Stimulated activated CD8-positive, alpha-beta memory T cell treated with anti-CD3 and anti-CD28 coated beads, Interleukin-15, amount 100 ng/mL, for 24 hours (primary cell): Measurements from ENCODE around the gene ETV3.
"Not testable (repeated sequence)": the region's sequence is repeated elsewhere in the genome, so short reads cannot be mapped to it uniquely, and the experiment has no call there.

Experiments
- DNase-seq: peaks from one replicate; pipeline ENCODE4 v3.0.0-alpha.2; 2020; ENCODE audit warnings: low read depth

ETV3 gene

DNA sequence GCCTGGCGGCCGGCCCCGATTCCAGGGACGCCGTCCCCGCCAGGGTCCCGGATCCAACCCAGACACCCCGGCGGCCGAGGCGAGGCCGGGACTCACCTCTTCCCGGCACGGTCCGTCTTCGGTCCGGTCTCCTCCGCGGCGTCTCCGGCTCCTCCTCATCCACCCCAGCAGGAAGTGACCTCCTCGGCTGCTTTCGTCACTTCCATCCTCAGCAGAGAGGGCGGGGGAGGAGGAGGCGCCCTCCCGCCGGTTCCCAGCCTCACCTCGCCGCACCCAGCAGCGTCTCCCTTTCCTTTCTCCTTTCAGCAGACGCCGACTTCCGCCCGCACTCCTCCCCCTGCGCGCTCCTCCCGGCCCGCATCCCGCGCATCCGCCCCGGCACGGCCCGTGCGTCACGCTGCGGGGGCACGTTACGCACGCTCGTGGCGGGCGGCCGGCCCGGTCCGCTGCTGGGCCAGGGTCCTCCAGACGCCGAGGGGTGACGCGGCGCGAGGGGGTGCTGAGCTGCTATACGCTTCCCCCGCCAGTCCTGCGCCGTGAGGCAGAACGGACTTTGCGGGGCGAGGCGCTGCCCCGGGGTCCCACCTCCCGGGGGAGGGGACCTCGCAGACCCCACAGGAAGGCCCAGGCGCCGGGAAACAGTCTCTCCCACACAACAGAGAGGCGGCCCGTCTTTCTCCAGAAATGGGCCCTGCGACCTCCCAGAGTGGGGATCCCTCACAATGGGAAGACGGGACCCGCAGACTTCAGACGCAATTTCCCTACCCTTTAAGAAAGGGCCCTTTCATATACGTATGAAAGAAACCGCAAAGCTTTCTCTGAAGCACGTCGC, at the start of gene ETV3:
Gene ETV3, minus strand, starts transcription at position 176 of the 832 bp plus-strand sequence. CDS start 2,043 bp downstream, outside the sequence.
- DNase-seq, result peak; percentile 48

DNA sequence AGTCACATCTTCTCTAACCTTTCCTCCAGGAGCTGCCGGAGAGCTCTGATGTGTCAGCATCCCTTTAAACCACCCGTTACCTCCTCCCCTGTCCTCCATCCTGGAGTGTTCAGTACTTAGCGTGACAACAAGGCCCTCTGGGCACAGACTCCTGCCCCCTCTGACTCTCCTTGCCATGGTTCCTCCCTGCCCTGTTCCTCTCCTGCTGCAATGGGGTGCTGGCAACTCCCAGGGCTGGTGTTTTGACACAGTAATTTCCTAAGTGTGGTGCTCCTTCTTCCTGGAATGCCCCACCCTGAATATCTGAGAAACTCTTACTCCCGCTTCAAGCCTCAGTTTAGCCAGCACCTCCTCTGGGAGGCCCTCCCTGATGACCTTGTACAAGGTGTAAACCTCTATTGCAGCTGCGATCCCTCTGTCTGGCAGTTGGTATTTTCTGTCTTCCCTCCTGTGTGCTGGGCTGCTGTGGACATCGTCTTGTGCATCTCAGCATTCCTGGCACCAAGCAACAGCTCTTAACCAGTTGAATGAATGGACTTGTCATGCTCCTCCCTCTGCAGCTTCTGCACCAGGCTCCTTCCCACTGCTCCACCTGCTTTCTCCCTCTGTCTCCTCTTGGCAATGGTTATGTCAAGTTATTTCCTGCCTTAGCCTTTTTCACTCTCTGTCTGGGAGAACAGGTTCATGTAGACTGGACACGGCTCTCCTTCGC, 48.2 kb upstream of the ETV3 start:
- DNase-seq, result no peak

DNA sequence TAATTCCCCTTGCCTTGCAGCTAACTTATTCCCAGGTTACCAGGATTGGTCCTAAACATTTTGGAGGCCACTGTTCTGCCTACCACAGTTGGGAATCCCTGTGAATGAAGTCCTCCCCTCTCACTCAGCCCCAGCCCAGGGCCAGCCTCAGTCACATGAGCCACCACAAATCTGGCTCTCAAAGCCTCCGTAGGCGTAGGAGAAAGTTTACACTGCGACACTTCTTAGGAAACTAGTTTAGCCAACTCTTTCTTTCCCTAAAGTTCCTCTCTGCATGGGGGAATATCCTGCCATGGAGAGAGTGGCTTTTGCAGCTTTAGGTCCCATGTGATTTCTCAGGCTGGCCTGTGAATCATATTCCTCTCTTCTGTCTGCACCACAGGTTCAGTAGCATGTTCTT, 45.7 kb upstream of the ETV3 start:
- DNase-seq, result no peak

DNA sequence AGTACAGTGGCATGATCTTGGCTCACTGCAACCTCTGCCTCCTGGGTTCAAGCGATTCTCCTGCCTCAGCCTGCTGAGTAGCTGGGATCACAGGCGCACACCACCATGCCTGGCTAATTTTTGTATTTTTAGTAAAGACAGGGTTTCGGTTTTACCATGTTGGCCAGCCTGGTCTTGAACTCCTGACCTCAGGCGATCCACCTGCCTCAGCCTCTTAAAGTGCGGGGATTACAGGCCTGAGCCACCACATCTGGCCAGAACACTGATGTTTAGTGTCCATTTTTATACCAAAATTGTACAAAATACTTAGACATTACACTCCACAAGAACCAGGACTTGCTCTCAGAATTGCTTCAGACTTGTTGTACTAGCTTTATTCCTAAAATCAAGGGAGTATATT, 44.2 kb upstream of the ETV3 start:
- not testable (repeated sequence) for DNase-seq

DNA sequence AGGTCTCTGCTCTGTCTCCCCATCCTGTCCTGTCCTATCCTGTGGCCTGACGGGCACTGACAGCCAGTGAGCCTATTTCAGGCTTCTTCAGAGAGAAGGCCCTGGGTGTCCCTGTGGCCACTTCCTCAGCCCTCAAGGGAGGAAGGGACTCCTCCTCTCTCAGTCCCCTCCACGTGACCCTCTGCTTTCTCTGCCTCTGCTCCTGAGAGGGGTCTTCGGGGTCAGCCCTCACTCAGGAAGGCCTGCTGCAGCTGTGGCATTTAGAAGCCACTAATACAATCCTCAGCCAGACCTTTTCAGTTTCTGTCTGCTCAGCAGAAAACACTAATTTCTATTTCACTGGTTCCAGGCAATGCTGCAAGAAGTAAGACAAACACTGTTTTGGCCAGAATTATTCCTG, 43.6 kb upstream of the ETV3 start:
- no peak for DNase-seq

DNA sequence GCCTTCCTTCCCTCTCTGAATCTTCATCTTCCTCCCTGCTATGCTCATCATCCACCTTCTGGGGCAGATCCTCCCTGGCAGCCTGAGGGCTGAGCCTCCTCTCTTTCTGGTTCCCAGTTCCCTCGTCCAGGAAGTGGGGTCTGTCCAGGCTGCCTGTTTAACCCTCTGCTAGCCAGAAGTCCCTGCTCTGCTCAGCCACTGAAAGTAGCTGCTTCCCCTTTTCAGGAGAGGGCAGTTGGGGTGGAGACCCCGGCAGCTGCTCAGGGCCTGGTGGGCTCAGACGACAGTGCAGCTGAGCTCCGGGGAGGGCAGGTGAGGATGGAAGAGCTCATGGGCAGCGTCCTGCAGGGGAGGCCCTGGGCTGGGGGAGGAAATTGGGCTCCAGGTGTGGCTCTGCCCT, 43.1 kb upstream of the ETV3 start:
- no peak for DNase-seq

DNA sequence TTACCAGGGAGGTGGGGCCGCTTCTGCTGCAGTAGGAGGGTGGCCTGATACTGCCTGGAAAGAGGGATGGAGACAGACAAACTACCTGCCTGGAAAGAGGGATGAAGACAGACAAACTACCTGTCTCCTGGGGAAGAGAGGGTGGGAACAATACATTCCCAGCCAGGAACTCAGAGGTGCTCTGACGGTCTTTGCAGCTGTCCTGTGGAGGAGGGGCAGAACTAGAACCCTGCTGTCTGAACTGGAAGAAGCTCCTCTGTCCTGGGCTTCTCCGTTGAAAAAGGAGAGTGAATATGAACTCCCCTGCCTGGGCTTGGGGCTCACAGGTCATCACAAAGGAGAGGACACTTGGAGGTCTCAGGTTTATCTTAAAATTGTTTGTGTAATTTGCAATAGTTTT, 40.3 kb upstream of the ETV3 start:
- no peak for DNase-seq

DNA sequence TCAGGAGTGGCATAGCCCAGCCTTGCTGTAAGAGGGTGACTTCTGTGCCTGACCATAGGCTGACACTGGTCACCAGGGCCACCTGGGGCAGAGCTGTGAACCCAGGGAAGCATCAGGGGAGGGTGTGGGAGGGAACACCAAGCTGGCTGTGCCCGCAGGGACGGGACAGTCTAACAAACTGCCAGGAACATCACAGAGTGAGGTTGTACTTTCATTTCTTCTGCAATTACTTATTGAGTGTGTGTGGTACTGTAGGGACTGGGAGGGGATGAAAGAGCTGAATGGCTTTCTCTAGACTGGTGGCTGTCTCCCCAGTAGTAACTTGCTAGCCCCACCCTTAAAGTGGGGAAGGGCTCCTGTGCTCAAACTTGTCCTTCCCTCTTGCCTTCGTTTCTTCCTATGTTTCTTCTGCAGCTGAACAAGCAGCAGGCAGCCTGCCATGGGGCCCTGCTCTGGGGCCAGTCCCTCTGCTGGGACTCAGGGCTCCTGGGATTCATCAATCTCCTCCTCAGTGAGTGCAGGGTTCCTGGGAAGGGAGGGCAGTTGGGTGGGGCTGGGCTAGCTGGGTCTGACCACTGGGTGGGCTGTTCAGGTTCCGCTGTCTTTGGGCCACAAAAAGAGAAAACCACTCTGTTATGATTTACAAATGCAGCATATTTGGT, 39.7 kb upstream of the ETV3 start:
- no peak for DNase-seq

DNA sequence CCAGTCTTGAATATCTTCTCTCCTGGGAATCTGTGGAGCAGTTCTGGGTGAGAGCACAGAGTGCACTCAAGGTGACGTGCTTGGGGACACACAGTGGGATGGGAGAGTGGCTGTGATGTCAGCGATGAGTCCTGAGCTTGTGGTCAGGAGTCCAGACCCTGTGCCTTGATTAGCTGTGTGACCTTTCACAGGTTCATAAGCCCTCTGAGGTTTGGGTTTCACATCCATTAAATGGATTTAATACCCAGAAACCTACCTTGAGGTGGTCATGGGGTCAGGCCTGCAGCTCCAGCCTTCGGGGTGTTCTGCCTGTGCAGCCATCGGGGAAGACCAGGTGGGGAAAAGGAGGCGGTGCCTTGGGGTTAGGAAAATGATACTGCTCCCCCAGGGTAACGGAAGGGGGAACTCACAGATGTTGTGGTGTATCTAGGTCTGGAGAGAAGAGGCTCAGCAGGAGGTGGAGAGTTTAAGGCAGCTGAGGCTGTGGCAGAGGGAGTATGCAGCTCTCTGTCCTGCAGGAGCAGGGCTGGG, 38.5 kb upstream of the ETV3 start:
- no peak for DNase-seq

DNA sequence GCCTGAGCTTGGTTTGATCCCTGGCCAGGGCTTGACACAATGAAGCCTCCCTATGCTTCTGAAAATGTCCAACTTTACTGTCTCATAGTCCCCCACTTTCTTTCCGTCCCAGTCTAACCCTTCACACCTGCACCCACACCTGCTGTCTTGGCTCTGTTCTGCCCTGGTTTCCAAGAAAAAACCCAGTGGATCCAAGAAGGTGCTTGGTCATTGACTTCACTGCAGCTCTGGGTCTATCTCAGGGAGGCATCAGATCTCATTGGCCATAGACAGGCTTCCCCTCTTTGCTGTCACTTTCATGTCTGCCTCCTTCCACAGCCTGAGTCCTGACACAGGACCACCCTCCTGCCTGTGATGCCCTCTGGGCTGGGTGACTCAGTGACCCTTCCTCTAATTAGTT, 37.8 kb upstream of the ETV3 start:
- no peak for DNase-seq

DNA sequence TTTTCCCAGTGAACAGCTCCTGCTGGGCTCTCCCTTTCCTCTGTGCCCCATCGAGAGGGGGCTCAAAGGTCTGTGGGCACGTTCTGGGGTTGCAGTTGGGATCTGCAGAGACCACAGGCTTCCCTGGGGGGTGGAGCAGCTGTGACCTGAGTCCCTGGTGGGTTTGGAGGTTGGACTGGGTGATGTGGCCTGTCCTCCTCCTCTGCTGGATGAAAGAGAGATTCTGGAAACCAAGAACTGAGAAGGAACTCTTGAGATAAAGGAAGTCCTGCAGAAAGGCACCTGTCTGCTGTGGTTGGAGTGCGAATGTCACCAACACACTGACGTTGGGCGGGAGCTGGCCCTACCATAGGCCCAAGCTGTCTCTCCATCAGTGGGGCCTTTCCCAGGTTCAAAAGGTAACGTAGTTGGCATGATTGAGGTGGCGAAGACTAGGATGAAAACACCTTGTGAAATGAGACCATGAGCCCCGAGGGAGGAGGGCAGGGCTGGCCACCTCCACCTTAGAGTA, 35.8 kb upstream of the ETV3 start:
- no peak for DNase-seq

DNA sequence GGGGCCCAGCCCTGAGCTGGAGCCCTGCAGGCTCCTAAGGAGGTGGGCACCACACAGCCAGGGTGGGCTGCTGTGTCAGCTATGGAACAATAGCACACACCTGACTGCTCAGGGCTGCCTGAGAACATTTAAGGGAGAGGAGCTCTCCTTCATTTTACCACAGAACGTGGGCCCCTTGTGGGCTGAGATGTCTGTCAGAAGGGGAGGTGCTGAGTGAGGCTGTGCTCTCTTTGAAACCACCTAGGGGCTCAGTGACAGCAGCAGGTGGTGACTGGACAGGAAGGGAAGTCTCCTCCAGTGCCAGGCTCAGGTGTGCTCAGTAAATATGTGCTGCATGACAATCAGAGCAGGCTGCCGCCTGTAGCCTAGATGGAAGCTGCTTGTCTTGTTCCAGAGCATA, 35.0 kb upstream of the ETV3 start:
- DNase-seq, result not testable (repeated sequence)

DNA sequence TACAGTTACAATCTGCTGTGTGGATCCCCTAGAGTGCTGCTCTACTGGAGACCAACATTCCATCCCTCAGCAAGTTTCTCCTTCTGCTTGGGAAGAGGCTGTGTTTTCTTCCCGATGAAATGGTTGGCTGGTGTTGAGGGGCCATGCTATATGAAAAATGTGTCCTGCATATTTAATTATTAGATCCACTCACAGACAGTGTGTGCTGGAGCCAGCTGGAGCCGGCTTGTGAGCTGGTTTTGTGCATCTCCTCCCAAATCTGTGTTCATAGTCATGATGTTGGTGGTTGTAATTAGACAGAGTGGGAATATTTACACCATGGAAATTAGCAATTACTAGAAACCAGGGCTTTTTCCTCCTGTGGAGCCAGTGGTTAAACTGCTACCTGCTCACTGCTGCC, 34.4 kb upstream of the ETV3 start:
- not testable (repeated sequence) for DNase-seq

DNA sequence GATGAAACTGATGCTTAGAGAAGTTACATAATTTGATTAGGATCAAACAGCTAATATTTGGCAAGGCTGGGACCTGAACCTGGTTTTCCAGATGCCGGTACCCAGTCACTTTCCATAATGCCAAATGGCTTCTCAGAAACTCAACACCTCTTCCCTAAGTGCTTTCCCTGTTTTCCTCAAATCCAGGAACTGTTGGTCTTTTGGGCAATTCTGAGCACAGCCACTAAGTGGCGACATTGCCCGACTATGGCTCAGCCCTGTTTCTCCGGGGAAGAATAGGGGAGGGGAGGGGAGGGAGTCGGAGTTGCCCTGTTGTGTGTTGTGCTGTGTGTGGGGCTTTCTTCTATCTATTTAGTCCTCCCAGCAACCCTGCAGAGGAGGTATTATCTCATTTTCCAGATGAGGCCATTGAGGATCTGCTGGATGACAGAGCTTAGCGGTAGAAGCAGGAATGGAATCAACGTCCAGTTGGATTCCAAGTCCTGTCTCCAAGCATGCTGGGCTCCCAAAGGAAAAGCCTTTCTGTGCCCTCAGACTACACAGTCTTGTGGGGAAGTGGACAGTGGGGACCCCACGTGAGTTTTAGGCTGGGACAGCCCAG, 33.8 kb upstream of the ETV3 start:
- DNase-seq, result not testable (repeated sequence)

DNA sequence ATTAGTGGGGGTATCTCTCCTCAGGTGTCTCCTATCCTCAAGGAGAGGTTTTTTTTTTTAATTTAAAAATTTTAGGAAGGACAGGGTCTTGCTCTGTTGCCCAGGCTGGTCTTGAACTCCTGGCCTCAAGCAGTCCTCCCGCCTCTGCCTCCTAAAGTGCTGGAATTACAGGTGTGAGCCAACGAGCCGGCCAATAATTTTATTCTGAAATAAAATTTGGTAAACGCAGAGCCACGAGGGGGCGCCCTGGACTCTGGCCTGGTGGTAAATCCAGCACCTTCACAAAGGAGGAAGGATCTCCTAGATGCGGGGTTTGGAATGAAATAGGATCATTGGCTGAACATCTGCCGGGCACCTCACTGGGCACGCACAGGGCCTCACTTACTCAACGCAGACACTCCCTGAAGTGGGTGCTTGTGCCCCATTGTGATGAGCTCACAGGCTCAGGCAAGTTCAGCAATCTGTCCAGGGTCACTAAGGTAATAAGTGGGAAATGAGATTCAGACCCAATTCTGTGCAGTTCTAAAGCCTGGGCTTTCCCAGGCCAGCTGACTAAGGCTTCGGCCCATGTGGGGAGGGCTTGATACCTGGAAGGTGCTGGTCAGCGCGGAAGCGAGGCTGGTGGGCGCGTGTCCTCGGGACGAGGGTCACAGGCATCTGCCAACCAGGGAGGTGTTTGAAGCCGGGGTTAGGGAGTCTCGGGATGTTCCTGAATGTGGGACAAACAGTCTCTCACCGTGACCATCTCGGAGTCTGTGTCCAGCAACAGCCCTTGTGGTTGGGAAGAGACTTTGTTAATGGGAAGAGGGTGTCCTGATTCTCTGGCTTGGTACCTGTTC, 32.7 kb upstream of the ETV3 start:
- no peak for DNase-seq

DNA sequence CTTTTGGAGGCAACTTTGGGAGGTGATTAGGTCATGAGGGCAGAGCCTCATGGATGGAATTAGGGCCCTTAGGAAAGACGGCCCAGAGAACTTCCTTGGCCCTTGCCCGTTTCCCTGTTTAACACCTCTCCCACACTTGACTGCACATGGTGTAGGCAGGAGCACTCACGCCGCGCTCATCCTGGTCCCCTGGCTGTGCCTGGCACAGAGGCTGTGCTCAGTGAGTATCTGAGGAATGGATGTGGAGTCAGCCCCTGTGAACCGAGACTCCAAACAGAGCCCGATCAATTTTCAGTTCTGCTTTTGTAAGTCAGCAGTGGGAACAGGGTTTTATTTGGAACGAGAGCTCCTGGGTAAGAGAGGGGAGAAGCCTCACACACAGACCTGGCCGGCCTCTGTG, 29.8 kb upstream of the ETV3 start:
- no peak for DNase-seq

DNA sequence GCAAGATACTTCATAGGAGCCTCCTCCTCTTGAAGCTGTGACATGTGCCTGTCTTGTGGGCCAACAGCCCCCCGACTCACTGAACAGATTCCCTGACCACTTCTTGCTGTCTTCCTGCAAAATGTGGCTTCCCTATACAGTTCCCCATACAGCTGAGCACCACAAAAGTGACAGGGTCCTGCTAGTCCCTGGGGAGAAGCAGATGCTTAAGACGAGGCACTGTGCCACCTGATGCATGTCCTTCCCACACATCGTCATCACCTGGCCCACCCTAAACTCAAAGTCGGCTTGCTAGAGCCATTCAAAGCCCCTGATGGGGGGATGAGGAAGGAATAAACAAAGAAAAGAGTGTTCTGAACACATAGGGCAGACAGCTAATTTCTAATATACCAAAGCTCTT, 29.2 kb upstream of the ETV3 start:
- no peak for DNase-seq

DNA sequence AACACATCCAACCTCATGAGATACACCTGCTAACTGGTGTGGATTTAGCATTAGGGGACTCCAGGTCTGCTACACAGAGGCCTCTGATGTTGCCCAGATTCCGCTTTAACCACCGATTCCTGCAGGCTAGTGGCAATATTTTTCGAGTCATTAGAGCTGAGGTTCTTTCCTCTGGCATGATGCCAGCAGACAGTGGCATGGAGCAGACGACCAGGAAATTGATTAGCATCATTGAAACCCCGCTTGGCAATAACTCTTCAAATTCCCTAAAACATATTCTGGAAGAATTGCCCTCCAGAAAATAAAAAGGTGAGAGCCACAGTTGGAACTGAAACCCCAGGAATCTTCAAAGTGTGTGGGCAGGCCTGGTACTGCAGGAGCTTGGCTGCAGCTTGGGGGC, 28.4 kb upstream of the ETV3 start:
- no peak for DNase-seq

DNA sequence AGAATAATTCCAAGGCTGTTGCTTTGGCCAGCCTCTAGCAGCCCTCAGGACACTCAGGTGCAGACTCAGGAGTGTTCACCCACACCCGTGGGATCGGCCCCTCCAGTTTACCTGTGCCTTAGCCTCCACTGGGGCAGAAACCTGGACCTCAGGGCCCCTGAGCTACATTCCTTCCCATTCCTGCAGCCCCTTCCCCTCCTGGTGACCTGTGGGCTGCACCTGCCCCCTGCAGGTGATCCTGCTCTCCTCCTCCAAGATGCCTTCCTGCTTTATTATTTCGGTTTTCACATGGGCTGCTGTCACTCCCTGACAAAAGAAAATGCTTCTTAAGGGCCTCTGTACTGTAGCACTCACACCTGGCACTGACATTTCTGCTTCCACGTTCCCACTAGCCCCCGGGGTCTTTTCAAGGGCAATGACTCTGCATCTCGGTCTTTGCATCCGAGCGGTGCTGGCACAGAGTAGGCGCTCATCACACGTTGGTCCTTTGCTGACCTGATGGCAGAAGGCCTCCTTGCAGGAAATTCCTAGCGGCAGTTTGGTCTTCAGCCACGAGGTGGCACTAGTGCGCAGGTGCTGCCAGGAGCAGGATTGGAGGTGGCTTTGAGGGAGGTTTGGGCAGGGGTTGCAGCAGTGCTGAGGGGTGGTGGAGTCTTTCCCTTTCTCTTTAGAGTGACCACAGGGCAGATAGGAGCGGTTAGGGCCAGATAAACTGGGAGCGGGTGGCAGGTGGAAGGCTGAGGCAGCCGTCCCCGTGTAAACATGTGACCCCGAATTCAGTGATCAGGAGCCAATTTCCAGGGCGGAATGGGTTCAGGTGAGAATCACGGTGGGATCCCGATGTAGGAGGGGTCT, 25.3 kb upstream of the ETV3 start:
- peak; percentile 61 for DNase-seq

DNA sequence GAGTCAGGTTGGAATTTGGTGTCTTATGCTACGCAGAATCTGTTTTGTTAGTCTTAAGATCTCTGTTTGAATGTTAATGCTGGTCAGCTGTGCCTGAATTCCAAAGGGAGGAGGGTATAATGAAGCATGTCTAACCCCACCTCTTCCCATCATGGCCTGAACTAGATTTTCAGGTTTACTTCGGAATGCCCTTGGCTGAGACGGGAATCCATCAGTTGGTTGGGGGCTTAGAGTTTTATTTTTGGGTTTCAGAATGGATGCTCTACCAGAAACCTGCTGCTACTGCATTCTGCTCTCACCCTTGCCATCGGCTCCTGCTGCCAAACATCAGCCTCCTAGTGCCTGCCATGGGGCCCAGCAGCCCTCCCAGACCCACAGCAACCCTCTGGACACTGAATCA, 24.1 kb upstream of the ETV3 start:
- no peak for DNase-seq
